HG03565 (cell line): Measurements from ENCODE around the gene COX6B1.
"Not testable (repeated sequence)": the region's sequence is repeated elsewhere in the genome, so short reads cannot be mapped to it uniquely, and the experiment has no call there.

Experiments
- ATAC-seq: cut with Tn5 transposase; IDR thresholded peaks from one replicate; pipeline ENCODE4 v1.9.1; 2021; ENCODE audit warnings: mild to moderate bottlenecking, moderate library complexity; ENCODE audit not compliant: unreplicated experiment

The COX6B1 gene

DNA sequence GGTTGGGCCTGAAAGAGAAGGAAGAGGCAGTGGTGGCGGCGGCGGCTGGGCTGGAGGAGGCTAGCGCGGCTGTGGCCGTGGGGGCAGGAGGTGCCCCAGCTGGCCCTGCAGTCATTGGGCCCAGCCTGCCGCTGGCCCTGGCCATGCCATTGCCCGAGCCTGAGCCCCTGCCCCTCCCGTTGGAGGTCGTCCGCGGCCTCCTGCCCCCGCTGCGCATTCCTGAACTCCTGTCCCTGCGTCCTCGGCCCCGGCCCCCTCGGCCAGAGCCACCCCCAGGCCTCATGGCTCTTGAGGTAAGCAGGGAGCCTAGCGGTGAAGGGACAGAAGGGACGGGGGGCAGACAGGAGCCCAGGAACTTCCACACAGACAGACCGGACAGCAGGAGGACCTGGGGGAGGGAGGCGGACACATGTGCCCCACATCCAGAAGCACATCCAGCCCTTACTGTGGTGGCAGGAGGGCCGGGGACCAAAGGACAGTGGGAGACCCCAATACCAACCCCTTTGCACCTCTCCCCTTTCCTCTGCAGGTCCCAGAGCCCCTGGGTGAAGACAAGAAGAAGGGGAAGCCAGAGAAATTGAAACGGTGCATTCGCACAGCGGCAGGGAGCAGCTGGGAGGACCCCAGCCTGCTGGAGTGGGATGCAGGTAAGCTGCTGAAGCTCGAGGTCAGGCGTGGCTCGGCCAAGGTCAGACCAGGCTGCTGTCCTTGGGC, 14.2 kb upstream of the COX6B1 start:
- ATAC-seq = no peak

DNA sequence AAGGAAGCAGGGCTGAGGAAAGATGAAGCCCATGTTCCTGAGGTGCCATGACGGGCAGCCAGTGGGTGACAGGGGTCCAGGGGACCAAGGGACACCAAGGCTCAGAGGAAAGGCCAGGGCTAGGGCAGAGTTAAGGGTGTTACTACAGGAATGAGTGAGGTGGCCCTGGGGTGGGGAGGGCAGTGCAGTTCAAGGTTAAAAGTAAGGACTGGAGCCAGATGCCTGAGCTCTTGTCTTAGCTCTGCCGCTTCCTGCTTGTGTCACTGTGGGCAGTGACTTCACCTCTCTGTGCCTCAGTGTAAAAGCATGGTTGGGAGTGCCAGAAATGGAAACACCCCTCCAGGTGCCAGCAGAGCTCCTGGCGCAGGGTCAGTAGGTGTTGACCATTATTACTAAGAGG, 11.5 kb upstream of the COX6B1 start:
- no peak for ATAC-seq

DNA sequence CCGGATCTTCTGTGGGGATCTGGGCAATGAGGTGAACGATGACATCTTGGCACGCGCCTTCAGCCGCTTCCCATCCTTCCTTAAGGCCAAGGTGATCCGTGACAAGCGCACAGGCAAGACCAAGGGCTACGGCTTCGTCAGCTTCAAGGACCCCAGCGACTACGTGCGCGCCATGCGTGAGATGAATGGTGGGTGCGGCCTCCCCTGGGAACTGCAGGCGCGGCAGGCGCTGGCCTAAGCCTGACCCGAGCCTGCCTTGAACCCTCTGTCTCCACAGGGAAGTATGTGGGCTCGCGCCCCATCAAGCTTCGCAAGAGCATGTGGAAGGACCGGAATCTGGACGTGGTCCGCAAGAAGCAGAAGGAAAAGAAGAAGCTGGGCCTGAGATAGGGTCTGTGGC, 11.0 kb upstream of the COX6B1 start:
- no peak for ATAC-seq

DNA sequence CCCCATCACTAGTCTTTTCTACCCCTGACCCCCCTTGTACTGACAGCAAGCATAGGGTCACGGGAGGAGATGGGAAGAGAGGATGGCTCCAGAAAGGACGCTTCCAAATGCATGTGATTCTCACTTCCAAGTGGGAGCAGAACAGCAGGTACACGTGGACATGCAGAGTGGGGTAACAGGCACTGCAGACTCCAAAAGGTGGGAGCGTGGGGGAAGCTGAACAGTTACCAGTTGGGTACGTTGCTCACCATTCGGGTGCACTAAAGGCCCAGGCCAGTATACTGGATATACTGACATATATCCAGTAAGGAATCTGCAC, 8.8 kb upstream of the COX6B1 start:
- no peak for ATAC-seq

DNA sequence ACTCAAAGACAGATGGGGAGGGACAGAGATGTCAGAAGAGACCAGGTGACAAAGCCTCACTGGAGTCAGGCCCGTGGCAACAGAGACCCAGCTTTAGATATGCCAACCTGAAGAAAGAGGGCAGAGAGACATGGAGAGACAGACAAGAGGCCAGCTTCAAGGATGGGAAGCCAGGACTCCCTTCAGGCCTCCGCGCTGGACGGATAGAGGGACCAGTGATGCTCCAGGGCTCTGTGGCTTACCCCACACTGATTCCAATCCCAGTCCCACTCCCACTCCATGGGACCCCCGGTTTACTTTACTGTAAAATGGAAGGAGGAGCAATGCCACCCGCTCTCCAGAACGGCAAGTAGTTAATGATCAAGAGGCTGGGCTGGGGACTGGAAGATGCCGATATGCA, 8.3 kb upstream of the COX6B1 start:
- ATAC-seq = no peak

DNA sequence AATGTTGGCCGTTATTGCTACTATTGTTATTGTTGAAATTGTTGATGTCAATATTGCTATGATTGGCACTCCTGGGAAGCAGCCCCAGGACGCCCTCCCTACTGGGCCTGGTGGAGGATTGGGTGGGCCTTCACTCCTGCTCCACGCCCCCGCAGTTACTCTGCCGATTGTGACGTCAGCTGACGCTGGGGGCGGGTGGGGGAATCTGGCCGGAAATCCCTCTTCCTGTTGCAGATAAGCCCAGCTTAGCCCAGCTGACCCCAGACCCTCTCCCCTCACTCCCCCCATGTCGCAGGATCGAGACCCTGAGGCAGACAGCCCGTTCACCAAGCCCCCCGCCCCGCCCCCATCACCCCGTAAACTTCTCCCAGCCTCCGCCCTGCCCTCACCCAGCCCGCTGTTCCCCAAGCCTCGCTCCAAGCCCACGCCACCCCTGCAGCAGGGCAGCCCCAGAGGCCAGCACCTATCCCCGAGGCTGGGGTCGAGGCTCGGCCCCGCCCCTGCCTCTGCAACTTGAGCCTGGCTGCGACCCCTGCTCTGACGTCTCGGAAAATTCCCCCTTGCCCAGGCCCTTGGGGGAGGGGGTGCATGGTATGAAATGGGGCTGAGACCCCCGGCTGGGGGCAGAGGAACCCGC, 6.5 kb upstream of the COX6B1 start, which contains the start of gene ETV2:
ETV2 (plus strand) TSS at position 231 of the 637 bp plus-strand sequence. CDS start 716 bp downstream, outside the sequence.
- ATAC-seq = no peak

DNA sequence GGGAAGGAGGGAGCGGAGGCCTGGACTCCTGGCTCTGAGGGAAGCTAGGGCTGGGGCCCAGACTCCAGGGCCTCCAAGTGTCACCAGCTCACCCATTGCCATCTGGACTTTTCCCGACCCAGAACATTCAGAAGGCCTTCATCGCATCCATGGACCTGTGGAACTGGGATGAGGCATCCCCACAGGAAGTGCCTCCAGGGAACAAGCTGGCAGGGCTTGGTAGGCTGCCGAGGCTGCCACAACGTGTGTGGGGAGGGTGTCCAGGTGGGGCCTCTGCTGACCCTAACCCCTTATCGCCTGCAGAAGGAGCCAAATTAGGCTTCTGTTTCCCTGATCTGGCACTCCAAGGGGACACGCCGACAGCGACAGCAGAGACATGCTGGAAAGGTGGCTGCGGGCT, 5.8 kb upstream of the COX6B1 start:
- no peak for ATAC-seq

DNA sequence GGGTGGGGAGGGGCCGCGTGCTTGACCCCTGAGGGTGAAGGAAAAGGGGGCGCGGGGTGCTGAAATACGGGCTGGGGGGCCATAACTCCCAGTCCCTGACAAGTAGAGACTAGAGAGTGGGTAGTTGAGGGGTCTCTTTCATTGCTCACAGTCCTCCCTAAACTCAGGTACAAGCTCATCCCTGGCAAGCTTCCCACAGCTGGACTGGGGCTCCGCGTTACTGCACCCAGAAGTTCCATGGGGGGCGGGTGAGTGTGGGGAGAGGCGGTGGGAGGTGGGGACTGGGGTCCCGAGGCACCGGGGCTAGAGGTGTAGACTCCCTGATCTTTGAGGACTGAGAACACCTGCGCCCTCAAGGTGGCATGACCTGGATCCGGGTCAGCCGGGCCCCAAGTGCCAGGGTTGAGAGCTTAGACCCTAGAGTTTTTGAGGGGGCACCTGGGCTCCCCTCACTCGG, 5.3 kb upstream of the COX6B1 start:
- ATAC-seq = no peak

DNA sequence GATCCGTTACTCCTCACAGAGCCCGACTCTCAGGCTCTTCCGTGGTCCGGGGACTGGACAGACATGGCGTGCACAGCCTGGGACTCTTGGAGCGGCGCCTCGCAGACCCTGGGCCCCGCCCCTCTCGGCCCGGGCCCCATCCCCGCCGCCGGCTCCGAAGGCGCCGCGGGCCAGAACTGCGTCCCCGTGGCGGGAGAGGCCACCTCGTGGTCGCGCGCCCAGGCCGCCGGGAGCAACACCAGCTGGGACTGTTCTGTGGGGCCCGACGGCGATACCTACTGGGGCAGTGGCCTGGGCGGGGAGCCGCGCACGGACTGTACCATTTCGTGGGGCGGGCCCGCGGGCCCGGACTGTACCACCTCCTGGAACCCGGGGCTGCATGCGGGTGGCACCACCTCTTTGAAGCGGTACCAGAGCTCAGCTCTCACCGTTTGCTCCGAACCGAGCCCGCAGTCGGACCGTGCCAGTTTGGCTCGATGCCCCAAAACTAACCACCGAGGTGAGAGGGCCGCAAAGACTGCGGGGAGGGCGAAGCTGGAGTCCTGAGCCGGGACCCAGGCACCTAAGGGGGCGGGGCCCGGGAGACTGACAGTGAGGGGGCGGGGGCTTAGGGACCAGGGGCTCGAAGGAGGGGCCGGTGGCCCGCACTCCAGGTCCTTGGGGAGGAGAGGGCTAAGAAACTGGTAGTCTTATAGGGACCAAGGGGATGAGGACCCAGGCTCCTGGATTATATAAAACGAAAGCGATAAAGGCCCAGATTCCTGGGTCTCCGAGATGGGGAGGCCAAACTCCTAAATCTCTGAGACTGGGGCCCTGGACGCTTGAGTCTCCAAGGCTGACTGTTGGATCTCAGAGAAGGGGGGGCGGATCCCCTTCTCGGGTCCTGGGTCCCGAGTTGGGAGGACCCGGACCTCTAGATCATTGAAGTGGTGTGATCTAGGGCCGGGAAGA, 4.6 kb upstream of the COX6B1 start:
- ATAC-seq = no peak

DNA sequence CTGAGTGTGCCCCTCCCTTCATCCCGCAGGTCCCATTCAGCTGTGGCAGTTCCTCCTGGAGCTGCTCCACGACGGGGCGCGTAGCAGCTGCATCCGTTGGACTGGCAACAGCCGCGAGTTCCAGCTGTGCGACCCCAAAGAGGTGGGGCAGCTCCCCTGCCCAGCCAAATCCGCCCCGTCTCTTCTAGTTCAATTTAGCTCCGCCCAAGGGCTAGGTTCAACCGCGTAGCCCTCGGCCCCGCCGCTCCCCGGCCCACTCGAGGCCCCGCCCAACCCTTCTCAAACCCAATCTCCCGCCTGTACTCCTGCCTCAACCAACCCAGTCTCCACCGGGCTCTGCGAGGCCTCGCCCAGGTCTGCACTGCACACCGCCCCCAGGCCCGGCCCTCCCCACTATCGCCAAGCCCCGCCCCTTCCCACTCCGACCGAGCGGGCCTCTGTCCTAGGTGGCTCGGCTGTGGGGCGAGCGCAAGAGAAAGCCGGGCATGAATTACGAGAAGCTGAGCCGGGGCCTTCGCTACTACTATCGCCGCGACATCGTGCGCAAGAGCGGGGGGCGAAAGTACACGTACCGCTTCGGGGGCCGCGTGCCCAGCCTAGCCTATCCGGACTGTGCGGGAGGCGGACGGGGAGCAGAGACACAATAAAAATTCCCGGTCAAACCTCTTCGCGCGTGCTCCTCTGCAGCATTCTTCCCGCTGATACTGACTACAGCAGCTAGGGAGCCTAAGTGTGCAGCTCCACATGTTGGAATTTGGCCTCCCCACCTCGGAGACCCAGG, 3.7 kb upstream of the COX6B1 start:
- ATAC-seq = peak; percentile 50

DNA sequence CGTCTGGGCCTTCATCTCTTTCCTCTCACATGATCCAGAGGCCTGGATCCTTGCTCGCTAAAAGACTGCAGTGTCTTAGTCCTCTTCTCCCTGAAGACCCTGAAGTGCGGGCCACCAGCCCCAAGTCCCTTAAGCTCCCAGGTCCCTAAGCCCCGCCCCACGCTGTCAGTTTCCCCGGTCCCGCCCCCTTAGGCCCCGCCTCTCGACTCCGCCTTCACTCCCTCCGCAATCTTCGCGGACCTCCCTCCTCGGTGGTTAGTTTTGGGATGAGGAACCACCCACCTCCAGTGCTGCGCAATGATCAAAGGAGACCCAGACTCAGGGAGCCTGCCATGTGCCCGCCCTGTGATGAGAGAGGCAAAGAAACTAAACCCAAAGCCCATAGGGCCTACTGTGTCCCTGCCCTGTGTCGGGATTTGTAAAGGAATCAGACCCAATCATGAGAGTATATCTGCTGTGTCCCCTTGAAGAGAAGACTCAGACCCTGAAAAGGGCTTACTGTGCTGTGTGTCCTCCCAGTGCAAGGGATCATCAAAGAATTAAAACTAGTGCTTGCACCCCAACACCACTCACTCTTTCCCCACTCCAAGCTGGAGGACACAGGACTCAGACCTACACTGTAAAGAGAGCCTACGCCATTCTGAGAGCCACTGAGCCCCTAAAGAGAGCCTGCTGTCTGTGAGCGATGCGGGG, 3.0 kb upstream of the COX6B1 start:
- ATAC-seq = no peak

DNA sequence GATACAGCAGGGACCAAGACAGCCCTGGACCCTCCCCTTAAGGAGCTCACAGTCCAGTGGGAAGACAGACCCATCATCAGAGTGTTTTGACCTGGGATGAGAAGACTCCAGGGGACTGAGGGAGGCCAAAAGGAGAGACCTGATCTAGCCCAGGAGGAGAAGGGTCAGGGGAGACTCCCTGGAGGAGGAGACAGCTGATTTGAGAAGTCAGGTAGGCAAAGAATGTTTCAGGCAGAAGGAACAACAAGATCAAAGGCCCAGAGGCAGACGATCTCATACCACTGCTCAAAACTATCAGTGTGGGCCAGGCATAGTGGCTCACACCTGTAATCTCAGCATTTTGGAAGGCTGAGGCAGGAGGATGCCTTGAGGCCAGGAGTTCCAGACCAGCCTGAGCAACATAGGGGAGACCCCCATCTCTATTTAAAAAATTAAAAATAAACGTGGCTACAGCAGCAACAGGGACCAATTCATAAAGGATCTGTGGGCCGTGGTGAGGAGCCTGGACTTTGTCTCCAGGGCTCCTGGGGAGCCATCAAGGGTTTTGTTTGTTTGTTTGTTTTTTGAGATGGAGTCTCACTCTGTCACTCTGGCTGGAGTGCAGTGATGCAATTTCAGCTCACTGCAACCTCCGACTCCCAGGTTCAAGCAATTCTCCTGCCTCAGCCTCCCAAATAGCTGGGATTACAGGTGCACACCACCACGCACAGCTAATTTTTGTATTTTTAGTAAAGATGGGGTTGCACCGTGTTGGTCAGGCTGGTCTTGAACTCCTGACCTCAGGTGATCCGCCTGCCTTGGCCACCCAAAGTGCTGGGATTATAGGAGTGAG, 2.2 kb upstream of the COX6B1 start:
- no peak for ATAC-seq

DNA sequence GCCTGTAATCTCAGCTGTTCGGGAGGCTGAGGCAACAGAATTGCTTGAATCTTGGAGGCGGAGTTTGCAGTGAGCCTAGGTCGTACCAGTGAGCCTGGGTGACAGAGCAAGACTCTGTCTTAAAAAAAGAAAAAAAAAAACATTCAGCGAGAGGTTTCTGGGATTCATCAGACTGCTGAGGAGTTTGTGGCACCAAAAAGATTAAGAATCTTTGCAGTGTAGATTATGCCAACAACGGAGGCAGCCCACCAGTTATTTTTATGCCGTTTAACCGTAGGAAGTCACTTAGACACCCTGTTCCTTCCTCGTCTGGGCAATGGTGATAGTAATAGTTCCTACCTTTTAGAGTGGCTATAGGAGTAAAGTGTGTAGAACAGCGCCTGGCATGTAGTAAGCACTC, 2.5 kb downstream of the COX6B1 start:
- ATAC-seq = no peak

DNA sequence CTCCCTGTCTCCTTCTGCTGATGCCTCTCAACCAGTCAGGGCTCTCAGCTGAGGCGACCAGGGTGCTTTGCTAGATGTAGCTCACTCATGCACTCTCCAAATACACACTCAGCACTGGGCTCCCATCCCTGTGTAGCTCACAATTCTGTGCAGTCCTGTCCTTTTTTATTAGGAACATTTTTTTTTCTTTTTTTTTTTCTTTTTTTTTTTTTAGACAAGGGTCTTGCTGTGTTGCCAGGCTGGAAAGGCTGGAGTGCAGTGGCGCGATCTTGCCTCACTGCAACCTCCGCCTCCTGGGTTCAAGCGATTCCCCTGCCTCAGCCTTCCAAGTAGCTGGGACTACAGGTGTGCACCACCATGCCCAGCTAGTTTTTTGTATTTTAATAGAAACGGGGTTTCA, 6.7 kb downstream of the COX6B1 start:
- not testable (repeated sequence) for ATAC-seq

DNA sequence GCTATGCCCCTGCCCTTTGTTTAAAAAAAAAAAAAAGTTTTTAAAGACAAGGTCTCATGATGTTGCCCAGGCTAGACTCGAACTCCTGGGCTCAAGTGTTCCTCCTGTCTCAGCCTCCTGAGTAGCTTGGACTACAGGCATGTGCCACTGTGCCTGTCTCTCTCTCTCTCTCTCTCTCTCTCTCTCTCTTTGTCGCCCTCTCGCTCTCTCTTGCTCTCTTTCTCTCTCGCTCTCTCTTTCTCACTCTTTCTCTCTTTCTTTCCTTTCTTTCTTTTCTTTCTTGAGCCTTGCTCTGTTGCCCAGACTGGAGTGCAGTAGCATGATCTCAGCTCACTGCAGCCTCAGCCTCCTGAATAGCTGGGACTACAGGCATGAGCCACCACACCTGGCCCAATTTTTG, 7.5 kb downstream of the COX6B1 start:
- no peak for ATAC-seq

DNA sequence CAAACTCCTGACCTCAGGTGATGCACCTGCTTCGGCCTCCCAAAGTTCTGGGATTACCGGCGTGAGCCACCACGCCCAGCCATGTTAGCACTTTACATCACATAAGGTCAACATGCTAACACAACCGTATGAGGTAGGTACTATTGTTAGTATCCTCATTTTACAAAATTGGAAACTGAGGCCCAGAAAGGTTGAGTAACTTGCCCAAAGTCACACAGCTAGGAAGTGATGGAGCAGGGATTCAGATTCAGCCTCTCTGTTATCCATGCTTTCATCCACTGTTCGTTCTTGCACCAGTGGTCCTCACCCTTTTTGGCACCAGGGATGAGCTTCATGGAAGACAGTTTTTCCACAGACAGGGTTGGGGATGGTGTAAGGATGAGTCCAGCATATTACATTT, 8.6 kb downstream of the COX6B1 start:
- ATAC-seq = no peak

DNA sequence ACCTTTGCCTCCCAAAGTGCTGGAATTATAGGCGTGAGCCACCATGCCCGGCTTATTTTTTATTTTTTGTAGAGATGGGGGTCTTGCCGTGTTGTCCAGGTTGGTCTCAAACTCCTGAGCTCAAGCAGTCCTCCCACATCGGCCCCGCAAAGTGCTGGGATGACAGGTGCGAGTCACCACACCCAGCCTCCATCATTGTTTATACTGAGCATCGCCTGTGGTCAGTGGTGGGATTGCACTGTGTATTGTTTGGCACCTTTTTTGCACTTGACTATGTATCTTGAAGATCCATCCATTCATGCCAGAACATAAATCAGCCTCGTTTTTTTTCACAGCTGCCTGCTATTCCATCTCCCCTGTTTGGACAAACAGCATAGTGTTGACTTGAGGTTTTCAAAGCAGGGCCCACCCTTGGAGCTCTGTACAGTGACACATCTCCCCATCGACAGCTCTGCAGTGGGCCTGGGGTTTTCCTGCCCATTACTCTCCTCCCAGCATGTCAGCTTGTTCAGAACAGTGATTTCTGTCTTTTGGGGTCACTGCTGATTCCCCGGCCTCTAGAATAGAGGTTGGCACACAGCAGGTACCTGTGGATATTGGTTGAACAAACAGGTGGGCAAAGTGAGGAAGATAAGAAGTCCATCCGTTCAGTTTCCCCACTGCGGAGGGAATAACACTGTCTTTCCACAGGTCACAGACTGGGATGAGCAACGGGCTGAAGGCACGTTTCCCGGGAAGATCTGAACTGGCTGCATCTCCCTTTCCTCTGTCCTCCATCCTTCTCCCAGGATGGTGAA, 10.0 kb downstream of the COX6B1 start:
- ATAC-seq = no peak

DNA sequence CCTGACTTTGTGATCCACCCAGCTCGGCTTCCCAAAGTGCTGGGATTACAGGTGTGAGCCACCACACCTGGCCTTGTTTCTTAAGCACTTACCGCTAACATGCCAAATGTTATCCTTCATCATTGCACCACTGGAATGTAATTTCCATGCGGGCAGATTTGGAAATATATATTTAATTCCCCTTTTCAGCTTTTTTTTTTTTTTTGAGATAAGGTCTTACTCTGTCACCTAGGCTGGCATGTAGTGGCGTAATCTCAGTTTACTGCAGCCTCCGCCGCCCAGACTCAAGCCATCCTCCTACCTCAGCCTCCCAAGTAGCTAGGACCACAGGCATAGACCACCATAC, 13.8 kb downstream of the COX6B1 start:
- no peak for ATAC-seq

DNA sequence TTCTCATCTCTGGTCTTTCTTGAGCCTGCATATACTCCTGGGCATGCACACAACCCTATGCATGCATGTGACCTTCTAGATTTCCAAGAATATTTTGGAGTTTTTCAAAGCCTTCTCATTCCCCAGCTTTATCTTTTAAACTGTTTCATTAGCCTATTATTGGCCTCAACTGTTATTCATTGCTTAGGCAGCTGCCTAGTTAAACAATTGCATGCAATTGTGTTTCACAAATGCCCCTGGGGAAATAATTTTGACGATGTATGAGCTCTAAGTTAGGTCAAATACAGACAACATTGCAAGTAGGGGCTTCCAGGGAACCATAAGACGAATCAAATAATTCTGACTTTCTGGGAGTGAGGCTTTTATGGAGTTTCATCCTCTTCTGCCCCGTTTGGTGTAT, 15.9 kb downstream of the COX6B1 start:
- no peak for ATAC-seq
